Measurements from ENCODE around the gene C2CD4C. TPM values are rescaled to one million over a fixed set of nuclear protein-coding genes. Genes with fewer than 3 reads are reported as not detected.
"Not testable (repeated sequence)": the region's sequence is repeated elsewhere in the genome, so short reads cannot be mapped to it uniquely, and the experiment has no call there.

Gene C2CD4C
- total RNA-seq, 1 donor from 2014 or later: 2.2 TPM

DNA sequence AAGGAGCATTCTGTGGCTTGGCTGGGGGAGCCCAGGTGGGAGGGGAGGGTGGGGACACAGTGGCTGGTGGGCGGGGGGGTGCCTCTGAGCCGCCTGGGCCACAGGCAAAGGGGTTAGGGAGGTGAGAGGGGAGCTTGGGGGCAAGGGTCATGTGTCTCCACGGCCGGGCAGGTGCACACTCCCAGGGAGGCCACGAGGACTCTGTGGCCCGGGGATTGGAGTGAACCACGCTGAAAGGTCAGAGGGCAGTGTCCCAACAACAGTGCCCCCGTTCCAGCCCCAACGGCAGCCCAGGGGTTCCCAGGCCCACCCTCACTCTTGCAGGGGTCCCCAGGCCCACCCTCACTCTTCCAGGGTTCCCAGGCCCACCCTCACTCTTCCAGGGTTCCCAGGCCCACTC is 9.6 kb downstream of the C2CD4C start:
- Histone ChIP-seq H3K36me3 (no peaks in the 10 kb centered on the region), H3K9me3 (no peaks in the 10 kb centered on the region), H3K4me3 (no peak overlapping the region), H3K27me3 (no peaks in the 10 kb centered on the region), H3K4me1 (peaks cover 6% of the 10 kb centered on the region), H3K27ac (no peak overlapping the region)
- no peak for DNase-seq (ENCODE audit: extremely low spot score in 2 of 2)
- intact Hi-C loops (cut with DNase I): no loop called here
- TF ChIP-seq, protein P1, sequence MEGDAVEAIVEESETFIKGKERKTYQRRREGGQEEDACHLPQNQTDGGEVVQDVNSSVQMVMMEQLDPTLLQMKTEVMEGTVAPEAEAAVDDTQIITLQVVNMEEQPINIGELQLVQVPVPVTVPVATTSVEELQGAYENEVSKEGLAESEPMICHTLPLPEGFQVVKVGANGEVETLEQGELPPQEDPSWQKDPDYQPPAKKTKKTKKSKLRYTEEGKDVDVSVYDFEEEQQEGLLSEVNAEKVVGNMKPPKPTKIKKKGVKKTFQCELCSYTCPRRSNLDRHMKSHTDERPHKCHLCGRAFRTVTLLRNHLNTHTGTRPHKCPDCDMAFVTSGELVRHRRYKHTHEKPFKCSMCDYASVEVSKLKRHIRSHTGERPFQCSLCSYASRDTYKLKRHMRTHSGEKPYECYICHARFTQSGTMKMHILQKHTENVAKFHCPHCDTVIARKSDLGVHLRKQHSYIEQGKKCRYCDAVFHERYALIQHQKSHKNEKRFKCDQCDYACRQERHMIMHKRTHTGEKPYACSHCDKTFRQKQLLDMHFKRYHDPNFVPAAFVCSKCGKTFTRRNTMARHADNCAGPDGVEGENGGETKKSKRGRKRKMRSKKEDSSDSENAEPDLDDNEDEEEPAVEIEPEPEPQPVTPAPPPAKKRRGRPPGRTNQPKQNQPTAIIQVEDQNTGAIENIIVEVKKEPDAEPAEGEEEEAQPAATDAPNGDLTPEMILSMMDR (IDR thresholded peaks at IDR 0.05): no peak
- no peak for TF ChIP-seq POLR2AphosphoS5 (IDR thresholded peaks at IDR 0.05; ENCODE audit: insufficient read depth in 1 of 2, low read depth in 1 of 2)
- TF ChIP-seq POLR2A (IDR thresholded peaks at IDR 0.05): no peak

GRCh38 chr19:398719-399118 is 10.2 kb downstream of the C2CD4C start:
- Histone ChIP-seq H3K36me3 (no peaks in the 10 kb centered on the region), H3K9me3 (no peaks in the 10 kb centered on the region), H3K4me3 (no peak overlapping the region), H3K27ac (no peak overlapping the region), H3K27me3 (no peaks in the 10 kb centered on the region), H3K4me1 (peaks cover 6% of the 10 kb centered on the region)
- intact Hi-C loops (cut with DNase I): no loop called here
- no peak for TF ChIP-seq POLR2AphosphoS5 (IDR thresholded peaks at IDR 0.05; ENCODE audit: insufficient read depth in 1 of 2, low read depth in 1 of 2)
- TF ChIP-seq POLR2A (IDR thresholded peaks at IDR 0.05): no peak
- TF ChIP-seq, protein P1 (IDR thresholded peaks at IDR 0.05): no peak
- DNase-seq (ENCODE audit: extremely low spot score in 2 of 2): no peak

- Histone ChIP-seq H3K9me3 (no peaks in the 10 kb centered on the region), H3K27me3 (no peaks in the 10 kb centered on the region), H3K4me3 (no peak overlapping the region), H3K27ac (no peak overlapping the region), H3K36me3 (no peaks in the 10 kb centered on the region), H3K4me1 (peaks cover 6% of the 10 kb centered on the region)
- no peak for TF ChIP-seq POLR2A (IDR thresholded peaks at IDR 0.05)
- TF ChIP-seq POLR2AphosphoS5 (IDR thresholded peaks at IDR 0.05; ENCODE audit: insufficient read depth in 1 of 2, low read depth in 1 of 2): no peak
- TF ChIP-seq, protein P1 (IDR thresholded peaks at IDR 0.05): no peak
- intact Hi-C loops (cut with DNase I): no loop called here
- DNase-seq (ENCODE audit: extremely low spot score in 2 of 2): no peak
Measured at GRCh38 chr19:397941-398706, 10.8 kb downstream of the C2CD4C start.

GRCh38 chr19:397321-397720 is 11.6 kb downstream of the C2CD4C start:
- no peaks in the 10 kb centered on the region for H3K9me3 ChIP-seq
- no peaks in the 10 kb centered on the region for H3K36me3 ChIP-seq
- intact Hi-C loops (cut with DNase I): no loop called here
- H3K4me3 ChIP-seq: no peak overlapping the region
- peaks cover 6% of the 10 kb centered on the region for H3K4me1 ChIP-seq
- H3K27ac ChIP-seq: no peak overlapping the region
- H3K27me3 ChIP-seq: no peaks in the 10 kb centered on the region
- no peak for DNase-seq (ENCODE audit: extremely low spot score in 2 of 2)
- TF ChIP-seq POLR2AphosphoS5 (IDR thresholded peaks at IDR 0.05; ENCODE audit: insufficient read depth in 1 of 2, low read depth in 1 of 2): no peak
- no peak for TF ChIP-seq POLR2A (IDR thresholded peaks at IDR 0.05)

DNA sequence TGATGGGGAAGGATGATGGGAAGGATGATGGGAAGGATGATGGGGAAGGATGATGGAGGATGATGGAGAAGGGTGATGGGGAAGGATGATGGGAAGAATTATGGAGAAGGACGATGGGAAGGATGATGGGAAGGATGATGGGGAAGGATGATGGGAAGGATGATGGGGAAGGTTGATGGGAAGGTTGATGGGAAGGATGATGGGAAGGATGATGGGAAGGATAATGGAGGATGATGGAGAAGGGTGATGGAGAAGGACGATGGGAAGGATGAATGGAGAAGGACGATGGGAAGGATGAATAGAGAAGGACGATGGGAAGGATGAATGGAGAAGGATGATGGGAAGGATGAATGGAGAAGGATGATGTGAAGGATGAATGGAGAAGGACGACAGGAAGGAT is 13.5 kb downstream of the C2CD4C start:
- no peaks in the 10 kb centered on the region for H3K27me3 ChIP-seq
- H3K4me3 ChIP-seq: no peak overlapping the region
- intact Hi-C loops (cut with DNase I): no loop called here
- DNase-seq (ENCODE audit: extremely low spot score in 2 of 2): no peak
- TF ChIP-seq POLR2AphosphoS5 (IDR thresholded peaks at IDR 0.05; ENCODE audit: insufficient read depth in 1 of 2, low read depth in 1 of 2): no peak
- TF ChIP-seq POLR2A (IDR thresholded peaks at IDR 0.05): no peak
- TF ChIP-seq, protein P1 (IDR thresholded peaks at IDR 0.05): no peak
- no peaks in the 10 kb centered on the region for H3K9me3 ChIP-seq
- no peaks in the 10 kb centered on the region for H3K36me3 ChIP-seq
- H3K4me1 ChIP-seq: no peaks in the 10 kb centered on the region
- H3K27ac ChIP-seq: no peak overlapping the region

- DNase-seq (ENCODE audit: extremely low spot score in 2 of 2); H3K36me3 ChIP-seq; H3K4me1 ChIP-seq; intact Hi-C loops (cut with DNase I); H3K9me3 ChIP-seq; H3K27me3 ChIP-seq; H3K27ac ChIP-seq; H3K4me3 ChIP-seq: not testable (repeated sequence)
Measured at GRCh38 chr19:394857-395256, 14.1 kb downstream of the C2CD4C start.

DNA sequence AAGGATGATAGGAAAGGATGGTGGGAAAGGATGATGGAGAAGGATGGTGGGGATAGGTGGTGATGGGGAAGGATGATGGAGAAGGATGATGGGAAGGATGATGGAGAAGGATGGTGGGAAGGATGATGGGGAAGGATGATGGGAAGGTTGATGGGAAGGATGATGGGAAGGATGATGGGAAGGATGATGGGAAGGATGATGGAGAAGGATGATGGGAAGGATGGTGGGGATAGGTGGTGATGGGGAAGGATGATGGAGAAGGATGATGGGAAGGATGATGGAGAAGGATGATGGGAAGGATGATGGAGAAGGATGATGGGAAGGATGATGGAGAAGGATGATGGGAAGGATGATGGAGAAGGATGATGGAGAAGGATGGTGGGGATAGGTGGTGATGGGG is 15.4 kb downstream of the C2CD4C start:
- DNase-seq (ENCODE audit: extremely low spot score in 2 of 2); H3K27ac ChIP-seq; H3K4me3 ChIP-seq; intact Hi-C loops (cut with DNase I); H3K9me3 ChIP-seq; H3K36me3 ChIP-seq; H3K4me1 ChIP-seq; H3K27me3 ChIP-seq: not testable (repeated sequence)
